SU-DHL-6 (cell line): ENCODE measurements around the gene SHOX.

Experiments used
- CTCF ChIP-seq: fragments of 200-600 bp; sonication (generic); IDR thresholded peaks from one replicate; pipeline ENCODE4 v1.5.1; 2017; ENCODE audit warnings: antibody characterized with exemption, mild to moderate bottlenecking, low read length, moderate library complexity; ENCODE audit not compliant: insufficient read depth, poor library complexity, severe bottlenecking
- EZH2phosphoT487 ChIP-seq: fragments of 200-600 bp; sonication (generic), shearing (Covaris generic); conservative IDR thresholded peaks from 2 replicates; pipeline ENCODE4 v1.6.1; 2018; ENCODE audit warnings: mild to moderate bottlenecking, antibody characterized with exemption, low read length, moderate library complexity, mixed read lengths

GRCh38 chrX:618761-619450, 11.7 kb upstream of the SHOX start:
- no peak for TF ChIP-seq CTCF
- TF ChIP-seq EZH2phosphoT487, result no peak
